ENCODE measurements around the gene ZNF526.
A peak's percentile ranks its signal among the peaks of the same experiment; 100 is the strongest.

Gene ZNF526

GRCh38 chr19:42242069-42242511 is 22.0 kb downstream of the ZNF526 start:
- peak in 5 of 42 donors; percentile 19 to 45 (median 34) for DNase-seq
- intact Hi-C loops (cut with DNase I): loop anchor here (2.0 to 10.0 kb wide), 2 partner anchors 39 to 83 kb away; partner anchors contain the start of gene MEGF8

GRCh38 chr19:42242512-42243409 is 22.6 kb downstream of the ZNF526 start, which contains the start of gene GSK3A:
Gene GSK3A, minus strand, starts transcription at chr19:42242602. Its CDS starts 137 bp downstream, at chr19:42242465.
- intact Hi-C loops (cut with DNase I): loop anchor here (2.0 to 10.0 kb wide), 2 partner anchors 38 to 82 kb away; partner anchors contain the start of gene MEGF8
- peak; percentile 99 to 100 (median 100) for DNase-seq

DNA sequence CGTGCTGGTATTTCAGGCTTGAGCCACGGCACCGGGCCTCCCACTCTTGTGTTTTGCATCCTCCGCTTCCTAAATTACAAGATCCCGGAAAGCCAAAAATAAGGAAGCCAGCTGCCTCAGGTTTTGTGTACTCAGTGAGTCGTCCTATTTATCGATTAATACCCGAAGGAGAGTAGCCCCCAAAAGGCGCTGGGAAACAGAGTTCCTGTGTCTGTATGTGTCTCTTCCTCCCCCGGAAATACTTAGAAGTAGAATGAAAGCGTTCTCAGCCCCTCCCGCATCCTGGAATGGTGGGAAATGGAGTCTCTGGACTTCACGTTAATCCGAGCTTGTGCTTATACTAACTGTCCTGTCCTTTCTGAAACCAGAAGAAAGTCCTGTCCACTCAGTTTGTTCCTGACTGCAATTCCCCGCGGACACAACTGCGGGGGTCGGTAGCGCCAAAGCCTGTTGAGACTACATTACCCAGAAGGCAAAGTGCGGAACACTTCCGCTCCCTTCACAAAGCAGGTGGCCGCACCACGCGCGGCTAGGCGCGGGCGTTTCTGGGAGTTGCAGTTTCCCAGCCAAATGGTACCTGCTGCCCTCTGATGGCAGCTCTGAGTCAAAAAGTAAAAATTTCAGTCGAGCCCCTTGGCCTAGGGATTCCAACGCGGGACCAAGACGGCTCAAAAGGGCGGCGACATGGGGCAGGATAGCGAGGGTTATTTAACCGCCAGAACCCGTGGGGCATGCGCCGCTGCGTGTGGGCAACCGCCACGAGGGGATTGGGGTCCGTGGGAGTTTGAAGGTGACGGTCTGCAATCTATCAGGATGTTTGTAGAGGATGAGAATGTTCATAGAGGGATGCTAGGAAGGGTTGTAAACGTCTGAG is 24.5 kb downstream of the ZNF526 start:
- intact Hi-C loops (cut with DNase I): loop anchor here (10.0 kb wide), 1 partner anchor 80 kb away; the partner anchor contains the start of gene MEGF8
- DNase-seq: peak; percentile 88 to 98 (median 95)

- peak in 3 of 42 donors; percentile 11 to 48 (median 27) for DNase-seq
- intact Hi-C loops (cut with DNase I): loop anchor here (10.0 kb wide), 1 partner anchor 80 kb away; the partner anchor contains the start of gene MEGF8
Measured at GRCh38 chr19:42245231-42245630, 25.1 kb downstream of the ZNF526 start.

DNA sequence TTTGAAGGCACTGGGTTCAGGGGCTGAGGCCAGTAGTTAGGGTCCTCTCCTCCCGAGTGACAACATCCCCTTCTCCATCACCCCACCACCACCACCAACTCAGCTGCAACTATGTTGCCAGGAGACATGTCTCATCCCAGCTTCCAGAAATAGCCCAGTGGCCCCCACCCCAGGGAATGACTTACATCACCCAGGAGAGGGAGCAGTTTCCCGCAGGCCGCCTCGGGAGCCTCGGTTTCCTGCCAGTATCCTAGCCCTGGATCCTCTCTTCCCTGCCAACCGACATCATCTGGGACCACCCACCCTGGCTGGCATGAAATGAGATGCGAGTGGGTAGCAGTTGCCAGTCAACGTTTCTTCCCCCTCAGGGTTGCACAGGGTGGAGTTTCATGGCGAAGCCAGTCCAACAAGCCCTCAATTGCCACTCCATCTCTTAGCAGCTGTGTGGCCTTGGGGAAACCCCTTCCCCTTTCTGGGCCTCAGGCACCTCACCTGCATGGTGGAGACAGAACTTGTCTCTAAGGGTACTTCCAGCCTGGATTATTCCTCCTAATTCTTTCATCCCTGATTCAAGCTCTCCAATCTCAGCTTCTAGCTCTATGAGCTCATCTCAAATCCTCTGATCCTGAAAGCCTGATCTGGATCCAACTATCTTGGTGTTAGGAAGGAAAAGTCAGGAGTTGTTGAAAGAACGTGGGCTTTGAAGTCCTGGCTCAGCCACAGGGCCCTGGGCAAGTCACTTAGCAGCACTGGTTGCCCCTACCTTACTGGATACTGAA is 26.2 kb downstream of the ZNF526 start:
- peak; percentile 81 to 98 (median 90) for DNase-seq
- intact Hi-C loops (cut with DNase I): loop anchor here (10.0 kb wide), 1 partner anchor 78 kb away; the partner anchor contains the start of gene MEGF8

- intact Hi-C loops (cut with DNase I): loop anchor here (10.0 kb wide), 1 partner anchor 78 kb away; the partner anchor contains the start of gene MEGF8
- peak in 1 of 42 donors; percentile 45 for DNase-seq
Measured at GRCh38 chr19:42246922-42247639, 27.0 kb downstream of the ZNF526 start.

GRCh38 chr19:42247640-42248199 is 27.6 kb downstream of the ZNF526 start:
- DNase-seq: no peak
- intact Hi-C loops (cut with DNase I): loop anchor here (10.0 kb wide), 1 partner anchor 77 kb away; the partner anchor contains the start of gene MEGF8

- intact Hi-C loops (cut with DNase I): loop anchor here (10.0 kb wide), 1 partner anchor 76 kb away; the partner anchor contains the start of gene MEGF8
- DNase-seq: peak in 2 of 42 donors; percentile 8 to 14
Measured at GRCh38 chr19:42248270-42249148, 28.4 kb downstream of the ZNF526 start.

DNA sequence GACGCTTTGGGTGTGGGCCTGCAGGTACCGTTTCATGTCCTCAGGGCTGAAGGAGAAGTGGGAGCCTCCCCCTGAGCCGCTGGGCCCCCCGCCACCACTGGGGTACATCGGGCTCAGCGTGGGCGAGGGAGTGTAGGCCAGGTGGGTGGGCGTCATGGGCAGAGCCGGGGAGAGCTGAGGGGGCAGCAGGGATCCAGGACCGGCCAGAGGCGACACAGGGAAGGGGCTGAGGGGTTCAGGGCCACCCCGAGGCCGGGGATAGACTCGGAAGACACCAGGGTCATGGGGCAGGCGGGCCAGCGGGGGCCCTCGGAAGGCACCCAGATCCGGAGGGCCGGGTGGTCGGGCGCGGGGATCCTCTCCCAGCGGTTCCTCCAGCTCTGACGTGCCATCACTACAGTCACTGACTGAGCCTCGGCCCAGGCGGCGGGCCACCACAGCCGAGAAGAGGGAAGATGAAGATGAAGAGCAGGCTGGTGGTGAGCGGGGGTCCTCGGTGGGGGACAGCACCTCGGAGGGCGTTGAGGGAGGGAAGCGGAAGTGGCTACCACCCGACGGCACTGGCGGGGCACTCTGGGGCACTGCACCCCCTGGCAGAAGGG is 29.1 kb downstream of the ZNF526 start:
- intact Hi-C loops (cut with DNase I): loop anchor here (10.0 kb wide), 1 partner anchor 76 kb away; the partner anchor contains the start of gene MEGF8
- peak in 2 of 42 donors; percentile 11 to 19 for DNase-seq

GRCh38 chr19:42249769-42250168 is 29.7 kb downstream of the ZNF526 start:
- intact Hi-C loops (cut with DNase I): loop anchor here (10.0 kb wide), 1 partner anchor 75 kb away; the partner anchor contains the start of gene MEGF8
- DNase-seq: no peak

DNA sequence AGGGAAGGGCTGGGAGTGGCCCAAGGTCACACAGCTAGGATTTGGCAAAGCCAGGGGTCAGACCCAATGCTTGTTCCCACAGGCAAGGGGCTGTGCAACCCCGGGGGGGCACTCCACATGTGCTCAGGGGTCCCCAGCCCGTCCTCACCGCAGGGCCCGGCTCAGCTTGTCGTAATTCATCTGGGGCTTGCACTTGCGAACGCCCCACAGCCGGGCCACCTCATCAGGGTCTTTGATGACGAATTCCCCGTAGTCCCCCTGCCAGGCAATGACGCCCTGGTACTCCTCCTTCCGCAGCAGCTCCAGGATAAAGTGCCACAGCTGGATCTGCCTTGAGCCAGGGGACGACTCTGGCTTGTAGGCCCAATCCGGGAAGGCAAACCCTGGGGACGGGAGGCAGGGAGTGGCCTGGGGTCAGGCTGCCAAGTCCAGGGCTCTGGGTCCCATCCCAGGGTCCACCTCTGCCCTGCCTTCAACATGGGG is 30.1 kb downstream of the ZNF526 start:
- intact Hi-C loops (cut with DNase I): no loop called here
- DNase-seq: peak in 4 of 42 donors; percentile 11 to 43 (median 29)

DNA sequence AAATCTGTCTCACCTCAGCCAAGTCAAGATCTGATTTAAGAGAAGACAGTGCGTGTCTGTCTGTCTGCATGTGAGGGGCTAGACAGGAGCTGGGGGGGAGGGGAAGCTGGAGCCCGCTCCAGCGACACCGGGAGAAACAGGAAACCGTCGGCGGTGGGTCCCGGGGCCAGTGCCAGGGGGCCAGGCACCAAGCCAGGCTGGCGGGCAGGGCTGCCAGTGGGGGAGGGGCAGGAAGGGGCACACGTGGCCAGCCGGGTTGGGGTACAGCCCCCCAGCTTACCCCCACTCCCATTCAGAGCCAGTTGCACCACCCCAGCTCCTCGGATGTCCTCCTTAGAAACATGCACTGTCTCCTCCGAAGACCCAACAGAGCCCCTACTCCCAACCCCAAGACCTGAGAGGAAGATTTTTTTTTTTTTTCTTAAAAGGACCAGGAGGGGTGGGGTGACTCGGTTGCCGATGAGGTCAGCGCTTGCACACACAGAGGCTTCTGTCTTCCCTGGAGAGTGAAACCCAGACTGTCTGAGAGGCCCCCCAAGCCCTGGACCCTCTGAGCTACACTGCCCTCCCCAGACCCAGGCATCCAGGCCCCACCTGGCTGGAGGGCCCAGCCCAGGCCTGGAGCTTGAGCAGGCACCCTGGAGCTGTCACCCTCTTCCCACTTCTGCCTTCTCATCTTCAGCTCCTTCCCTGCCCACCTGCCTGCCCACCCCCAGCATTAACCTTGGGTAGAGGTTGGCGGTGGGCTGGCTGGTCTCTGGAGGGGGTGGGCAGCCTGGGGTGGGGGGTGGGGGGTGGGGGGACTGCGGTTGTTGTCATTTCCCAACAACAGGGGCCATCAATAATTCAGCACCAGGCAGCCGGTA is 30.8 kb downstream of the ZNF526 start:
- intact Hi-C loops (cut with DNase I): no loop called here
- peak in 33 of 42 donors; percentile 29 to 79 (median 63) for DNase-seq

- peak in 3 of 42 donors; percentile 7 to 13 (median 11) for DNase-seq
- intact Hi-C loops (cut with DNase I): loop anchor here (2.0 kb wide), 1 partner anchor 29 kb away; no protein-coding TSS in a partner anchor
Measured at GRCh38 chr19:42251572-42252358, 31.7 kb downstream of the ZNF526 start.

All from head of caudate nucleus (tissue), 42 donors.